GM12878 (cell line): ENCODE measurements around the gene LRRC73. TPM values are rescaled to one million over a fixed set of nuclear protein-coding genes. Genes with fewer than 3 reads are reported as not detected.
A peak's percentile ranks its signal among the peaks of the same experiment; 100 is the strongest.

Experiments used
- CUX1 ChIP-seq: IDR thresholded peaks from 2 replicates; pipeline ENCODE4 v1.6.1; 2012; ENCODE audit warnings: improper control_type of control experiment, low read depth, low read length; ENCODE audit not compliant: insufficient replicate concordance
- DPF2 ChIP-seq: fragments of 450-650 bp; IDR thresholded peaks from 2 replicates; pipeline ENCODE4 v1.6.1; 2017; ENCODE audit warnings: mild to moderate bottlenecking
- KDM1A ChIP-seq: fragments of 200-600 bp; sonication (generic); IDR thresholded peaks from 2 replicates; pipeline ENCODE4 v1.6.1; 2016; ENCODE audit warnings: borderline replicate concordance
- POLR2AphosphoS2 ChIP-seq: IDR thresholded peaks from 2 replicates; pipeline ENCODE4 v1.6.1; 2011; ENCODE audit warnings: low read depth, mild to moderate bottlenecking, low read length, improper control_type of control experiment, moderate library complexity
- POLR2AphosphoS5 ChIP-seq: IDR thresholded peaks from 2 replicates; pipeline ENCODE4 v1.6.1; 2011; ENCODE audit warnings: mild to moderate bottlenecking, low read length, inconsistent platforms
- RBBP5 ChIP-seq: fragments of 200-600 bp; sonication (generic); conservative IDR thresholded peaks from 2 replicates; pipeline ENCODE4 v1.6.1; 2016
- SPI1 ChIP-seq: IDR thresholded peaks from 2 replicates; pipeline ENCODE4 v1.6.1; 2011; ENCODE audit warnings: low read depth, mild to moderate bottlenecking, low read length, moderate library complexity, borderline replicate concordance; ENCODE audit not compliant: insufficient read depth
- ZBED1 ChIP-seq: IDR thresholded peaks from 2 replicates; pipeline ENCODE4 v1.6.1; 2016; ENCODE audit warnings: borderline replicate concordance
- polyA plus RNA-seq, 11 experiments: library from polyadenylated mRNA; depleted of rRNA in 4 of 11; unstranded in 6 of 11; stranded (reverse) in 5 of 11; fragments of >200 nt; fragmentation: Nextera tagmentation in 4 of 11; fragmentation: Illumina TruSeq in 1 of 11; extraction: Ambion mirVana in 4 of 11; extraction: Trizol in 1 of 11; gene quantifications; 1 replicate in 1 of 11; 2 replicates in 10 of 11; pipeline versions ENCODE4 v1.2.1 to v1.2.3, GENCODE V29; 2011 to 2016; ENCODE audit warnings: inconsistent platforms in 2 of 11, missing spikeins in 2 of 11, low read depth in 1 of 11
- total RNA-seq, 4 experiments: library from RNA; depleted of rRNA in 3 of 4; stranded (reverse); fragments of >200 nt in 3 of 4; fragmentation: Illumina TruSeq in 1 of 4; extraction: Trizol in 1 of 4; gene quantifications; 2 replicates each; pipeline versions ENCODE4 v1.2.1 to v1.2.3, GENCODE V29; 2013 to 2021
- TF ChIP-seq, protein P1 (sequence below): IDR thresholded peaks from 2 replicates; pipeline ENCODE4 v1.6.1; 2012; ENCODE audit warnings: low read length, inconsistent platforms
- TF ChIP-seq, protein P2 (sequence below): fragments of 450-650 bp; IDR thresholded peaks from 2 replicates; pipeline ENCODE4 v1.6.1; 2017; ENCODE audit warnings: low read depth, mild to moderate bottlenecking, moderate library complexity

LRRC73 gene
- total and polyA plus RNA-seq, 10 of the 15 experiments (the other 5 are each of a cell fraction or from before 2014, with no cell fraction given): 0.13 TPM; not detected in 9

DNA sequence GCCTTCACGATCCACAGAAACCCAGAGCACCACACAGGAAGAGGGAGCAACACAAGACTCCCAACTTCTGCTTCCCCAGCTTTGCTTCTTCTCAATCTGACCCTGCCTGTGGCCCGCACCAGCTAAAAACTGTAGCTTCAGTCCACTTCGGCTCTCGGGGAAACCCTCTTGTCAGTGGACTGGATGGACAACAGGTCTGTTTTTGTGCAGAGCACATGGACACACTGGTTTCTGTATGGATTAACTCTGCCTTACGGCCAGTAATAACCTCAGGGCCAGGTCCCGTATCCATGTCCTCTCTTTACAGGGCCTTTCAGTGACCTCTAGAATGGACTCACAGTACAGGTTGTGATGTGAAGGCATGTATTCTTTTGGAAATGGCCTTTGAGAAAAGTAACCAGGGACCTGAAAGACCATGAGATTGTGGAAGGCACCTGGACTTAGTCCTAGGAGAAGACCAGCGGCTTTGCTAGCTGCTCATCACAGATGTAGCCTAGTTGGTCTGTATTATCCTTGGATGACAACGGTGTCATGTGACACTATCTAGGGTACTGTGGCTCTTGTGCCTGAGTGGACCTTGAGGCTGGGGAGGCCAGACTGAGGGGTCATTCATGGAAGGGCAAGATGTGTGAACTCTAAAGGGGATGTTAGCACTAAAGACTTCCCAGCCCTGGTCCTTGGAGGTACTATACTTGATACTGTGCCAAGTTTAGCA is 12.6 kb upstream of the LRRC73 start (continued):
- TF ChIP-seq ZBED1 (0 out of 2 replicates have a peak, but pooled peaks have one; percentile 33), RBBP5 (no peak), DPF2 (no peak), POLR2AphosphoS2 (no peak), POLR2AphosphoS5 (peak; percentile 78), CUX1 (no peak), SPI1 (no peak), KDM1A (no peak)
- TF ChIP-seq, protein P1, sequence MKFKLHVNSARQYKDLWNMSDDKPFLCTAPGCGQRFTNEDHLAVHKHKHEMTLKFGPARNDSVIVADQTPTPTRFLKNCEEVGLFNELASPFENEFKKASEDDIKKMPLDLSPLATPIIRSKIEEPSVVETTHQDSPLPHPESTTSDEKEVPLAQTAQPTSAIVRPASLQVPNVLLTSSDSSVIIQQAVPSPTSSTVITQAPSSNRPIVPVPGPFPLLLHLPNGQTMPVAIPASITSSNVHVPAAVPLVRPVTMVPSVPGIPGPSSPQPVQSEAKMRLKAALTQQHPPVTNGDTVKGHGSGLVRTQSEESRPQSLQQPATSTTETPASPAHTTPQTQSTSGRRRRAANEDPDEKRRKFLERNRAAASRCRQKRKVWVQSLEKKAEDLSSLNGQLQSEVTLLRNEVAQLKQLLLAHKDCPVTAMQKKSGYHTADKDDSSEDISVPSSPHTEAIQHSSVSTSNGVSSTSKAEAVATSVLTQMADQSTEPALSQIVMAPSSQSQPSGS: no peak
- TF ChIP-seq, protein P2, sequence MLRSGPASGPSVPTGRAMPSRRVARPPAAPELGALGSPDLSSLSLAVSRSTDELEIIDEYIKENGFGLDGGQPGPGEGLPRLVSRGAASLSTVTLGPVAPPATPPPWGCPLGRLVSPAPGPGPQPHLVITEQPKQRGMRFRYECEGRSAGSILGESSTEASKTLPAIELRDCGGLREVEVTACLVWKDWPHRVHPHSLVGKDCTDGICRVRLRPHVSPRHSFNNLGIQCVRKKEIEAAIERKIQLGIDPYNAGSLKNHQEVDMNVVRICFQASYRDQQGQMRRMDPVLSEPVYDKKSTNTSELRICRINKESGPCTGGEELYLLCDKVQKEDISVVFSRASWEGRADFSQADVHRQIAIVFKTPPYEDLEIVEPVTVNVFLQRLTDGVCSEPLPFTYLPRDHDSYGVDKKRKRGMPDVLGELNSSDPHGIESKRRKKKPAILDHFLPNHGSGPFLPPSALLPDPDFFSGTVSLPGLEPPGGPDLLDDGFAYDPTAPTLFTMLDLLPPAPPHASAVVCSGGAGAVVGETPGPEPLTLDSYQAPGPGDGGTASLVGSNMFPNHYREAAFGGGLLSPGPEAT: no peak
